Body of pancreas (tissue), 4 donors: Measurements from ENCODE around the gene WASF3. TPM values are rescaled to one million over a fixed set of nuclear protein-coding genes. Genes with fewer than 3 reads are reported as not detected.

Source experiments
- ATAC-seq: fragments of 150-250 bp; one replicate; pipeline ENCODE4 v1.9.1; 2016
- DNase-seq, 4 donors: peaks; one replicate each; pipeline ENCODE4 v3.0.0-alpha.2; 2019
- H3K27ac ChIP-seq, 4 donors: fragments of 200-600 bp; sonication (generic); 1 replicate in 3 of 4; 2 replicates in 1 of 4; pipeline versions ENCODE4 v1.5.1 to v1.6.1; 2016 to 2019; ENCODE audit warnings: mild to moderate bottlenecking in 1 of 4, mixed read lengths in 1 of 4, moderate library complexity in 1 of 4
- H3K27me3 ChIP-seq, 2 donors: fragments of 200-600 bp; sonication (generic); one replicate each; pipeline ENCODE4 v1.6.0; 2016; ENCODE audit warnings: mild to moderate bottlenecking in 1 of 2
- H3K36me3 ChIP-seq, 2 donors: fragments of 200-600 bp; sonication (generic); replicated peaks in 1 of 2; 2 replicates each; pipeline ENCODE4 v1.5.1; 2016; ENCODE audit warnings: low read depth in 2 of 2; ENCODE audit not compliant: insufficient read depth in 1 of 2
- H3K4me1 ChIP-seq: fragments of 200-600 bp; sonication (generic); one replicate; pipeline ENCODE4 v1.6.0; 2016
- H3K4me3 ChIP-seq, 2 donors: fragments of 200-600 bp; sonication (generic); 1 replicate in 1 of 2; 2 replicates in 1 of 2; pipeline ENCODE4 v1.5.1; 2016 to 2019
- H3K9me3 ChIP-seq, 3 donors: fragments of 200-600 bp; sonication (generic); 1 replicate in 2 of 3; 2 replicates in 1 of 3; pipeline ENCODE4 v1.5.1; 2016
- CTCF ChIP-seq, 7 experiments: fragments of 450-650 bp in 4 of 7; fragments of 200-600 bp in 3 of 7; sonication (generic) in 3 of 7; IDR thresholded peaks; one replicate each; pipeline ENCODE4 v1.5.1; 2016 to 2019; ENCODE audit warnings: antibody characterized with exemption in 7 of 7
- POLR2A ChIP-seq, 3 donors: fragments of 450-650 bp; IDR thresholded peaks; one replicate each; pipeline ENCODE4 v1.6.1; 2016; ENCODE audit warnings: antibody characterized with exemption in 3 of 3, mild to moderate bottlenecking in 2 of 3
- WGBS, 2 donors: methylation state at CpG; one replicate each; pipeline ENCODE4 v1.1.5; 2017; 5-methylcytosine and 5-hydroxymethylcytosine counted together
- intact Hi-C: fragments of 100-400 bp; cut with DNase I; formaldehyde crosslinking; loops from one replicate; pipeline ENCODE4 v1.15.1; 2023
- total RNA-seq, 2 donors: library from RNA; depleted of rRNA; stranded (reverse); fragments of >200 nt; gene quantifications; one replicate each; pipeline ENCODE4 v1.1.0, GENCODE V29; 2016

WASF3 gene
- total RNA-seq, 2 donors from 2014 or later = 6.0 to 13.2 TPM

DNA sequence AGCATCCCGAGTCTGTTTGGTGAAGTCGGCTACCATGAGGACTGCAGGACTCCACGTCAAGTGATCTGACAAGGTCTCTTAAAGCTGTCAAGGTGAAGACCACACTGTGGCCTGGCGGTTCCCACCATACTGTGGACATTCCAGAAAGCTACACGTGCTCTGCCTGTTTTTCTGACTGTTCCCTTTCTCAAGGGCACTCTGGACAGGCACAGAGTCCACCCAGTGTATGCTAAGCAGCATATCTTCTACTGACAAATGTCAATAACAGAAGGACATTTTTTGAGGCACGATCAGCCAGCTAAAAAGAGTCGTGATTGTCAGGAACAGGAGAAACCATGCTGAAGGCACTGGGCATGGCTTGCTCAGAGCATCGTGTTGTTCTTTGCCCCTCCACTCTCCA, 12.8 kb upstream of the WASF3 start:
- Histone ChIP-seq H3K36me3 (no peaks in the 10 kb centered on the region), H3K4me3 (no peak overlapping the region), H3K9me3 (no peaks in the 10 kb centered on the region), H3K27ac (no peak overlapping the region), H3K27me3 (no peaks in the 10 kb centered on the region), H3K4me1 (no peaks in the 10 kb centered on the region)
- ATAC-seq (no peak), DNase-seq (no peak)
- intact Hi-C loops = no loop called here
- WGBS, 2 donors = 32 to 36% methylated on average over 7 to 8 of the region's 8 CpGs
- TF ChIP-seq POLR2A (IDR thresholded peaks at IDR 0.05) (no peak), CTCF (IDR thresholded peaks at IDR 0.05) (no peak)

DNA sequence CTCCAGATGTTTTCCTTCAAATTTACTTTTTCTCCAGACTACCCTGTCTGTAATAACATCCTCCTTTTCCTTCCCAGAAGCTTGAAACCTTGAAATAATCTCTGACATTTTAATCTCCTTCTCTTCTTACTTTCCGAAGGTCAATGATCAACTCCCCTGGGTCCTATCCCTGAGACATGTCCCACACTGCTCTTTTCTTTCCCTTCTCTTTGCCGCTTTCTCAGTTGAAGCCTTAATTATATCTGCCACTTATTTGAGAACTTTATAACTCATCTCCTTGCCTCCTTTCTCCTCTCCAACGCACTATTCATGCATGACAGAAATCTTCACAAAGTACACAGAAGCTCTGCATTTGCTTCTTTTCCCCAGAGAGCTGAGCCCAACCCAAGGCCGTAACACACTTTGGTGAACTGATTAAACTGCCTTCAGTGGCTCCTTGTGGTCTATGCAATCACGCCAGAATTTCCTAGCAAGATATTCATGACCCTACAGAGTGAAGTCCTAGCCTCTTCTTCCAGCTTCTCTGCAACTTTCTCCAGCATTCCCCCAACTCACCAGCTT, 9.2 kb upstream of the WASF3 start:
- no peak overlapping the region for H3K27ac ChIP-seq
- 49 to 50% methylated on average over 5 of the region's 5 CpGs for WGBS, 2 donors
- H3K9me3 ChIP-seq = no peaks in the 10 kb centered on the region
- no peaks in the 10 kb centered on the region for H3K36me3 ChIP-seq
- H3K4me3 ChIP-seq = no peak overlapping the region
- DNase-seq (no peak), ATAC-seq (no peak)
- TF ChIP-seq CTCF (IDR thresholded peaks at IDR 0.05) (no peak), POLR2A (IDR thresholded peaks at IDR 0.05) (no peak)
- intact Hi-C loops = no loop called here
- no peaks in the 10 kb centered on the region for H3K4me1 ChIP-seq
- H3K27me3 ChIP-seq = peaks cover 0 to 13% of the 10 kb centered on the region in 2 donors

DNA sequence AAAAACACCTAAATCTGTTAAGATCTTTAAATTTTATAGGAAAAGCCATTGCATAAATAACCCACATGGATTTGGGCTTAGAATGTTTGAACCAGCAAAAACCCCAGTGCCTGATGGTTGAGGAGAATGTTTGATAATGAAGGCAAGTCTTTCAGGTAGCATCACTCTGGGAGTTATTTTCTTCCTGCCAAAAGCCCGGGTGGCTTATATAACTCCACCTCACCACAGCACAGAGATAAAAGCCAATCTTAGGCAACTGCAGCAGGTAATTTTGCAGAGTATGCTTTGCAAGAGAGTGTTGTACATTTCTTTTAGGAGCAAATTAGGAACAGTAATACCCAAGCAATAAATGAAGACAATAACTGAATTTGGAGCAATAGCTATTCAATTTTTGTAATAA, 7.8 kb upstream of the WASF3 start:
- intact Hi-C loops = loop anchor here (10.0 kb wide), 1 partner anchor 365 kb away; no protein-coding TSS in a partner anchor
- WGBS, 2 donors = 23 to 31% methylated on average over 1 of the region's 1 CpG
- ATAC-seq = no peak
- Histone ChIP-seq H3K4me3 (no peak overlapping the region), H3K4me1 (no peaks in the 10 kb centered on the region), H3K36me3 (no peaks in the 10 kb centered on the region), H3K27ac (no peak overlapping the region), H3K9me3 (no peaks in the 10 kb centered on the region), H3K27me3 (peaks cover 0 to 13% of the 10 kb centered on the region in 2 donors)
- TF ChIP-seq CTCF (IDR thresholded peaks at IDR 0.05) = no peak
- TF ChIP-seq POLR2A (IDR thresholded peaks at IDR 0.05) = no peak
- no peak for DNase-seq

DNA sequence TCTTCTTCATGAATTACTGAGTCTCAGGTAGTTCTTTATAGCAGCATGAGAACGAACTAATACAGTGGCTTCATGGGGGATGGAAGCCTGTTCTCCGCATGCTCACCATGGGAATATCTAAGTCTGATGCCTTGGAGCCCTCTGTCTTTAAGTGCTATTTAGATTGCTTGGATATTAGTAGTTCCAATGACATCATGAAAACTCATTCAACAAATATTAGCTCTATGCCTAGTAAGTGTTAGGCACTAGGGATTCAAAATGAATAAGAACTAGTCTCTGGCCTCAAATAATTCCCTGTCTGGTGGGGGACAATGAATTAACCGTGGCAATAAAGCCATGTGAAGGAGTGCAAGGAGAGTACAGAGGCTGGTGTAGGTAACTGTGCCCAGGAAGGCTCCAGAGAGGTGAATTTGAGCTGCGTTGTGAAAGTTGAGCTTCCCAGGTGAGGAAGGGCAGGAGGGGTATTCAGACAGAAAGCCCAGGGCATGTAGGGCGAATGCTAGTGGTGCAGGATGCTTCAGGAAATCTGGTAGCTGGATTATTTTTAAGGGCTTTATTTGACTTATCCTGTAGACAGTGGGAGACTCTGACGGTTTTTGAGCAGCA, 6.1 kb upstream of the WASF3 start:
- WGBS, 2 donors = 63 to 66% methylated on average over 6 of the region's 6 CpGs
- intact Hi-C loops = loop anchor here (10.0 kb wide), 1 partner anchor 367 kb away; no protein-coding TSS in a partner anchor
- TF ChIP-seq POLR2A (IDR thresholded peaks at IDR 0.05) = no peak
- TF ChIP-seq CTCF (IDR thresholded peaks at IDR 0.05) = no peak
- no peaks in the 10 kb centered on the region for H3K4me1 ChIP-seq
- no peaks in the 10 kb centered on the region for H3K9me3 ChIP-seq
- ATAC-seq (no peak), DNase-seq (no peak)
- H3K27me3 ChIP-seq = peaks cover 0 to 13% of the 10 kb centered on the region in 2 donors
- no peaks in the 10 kb centered on the region for H3K36me3 ChIP-seq
- no peak overlapping the region for H3K4me3 ChIP-seq
- no peak overlapping the region for H3K27ac ChIP-seq

DNA sequence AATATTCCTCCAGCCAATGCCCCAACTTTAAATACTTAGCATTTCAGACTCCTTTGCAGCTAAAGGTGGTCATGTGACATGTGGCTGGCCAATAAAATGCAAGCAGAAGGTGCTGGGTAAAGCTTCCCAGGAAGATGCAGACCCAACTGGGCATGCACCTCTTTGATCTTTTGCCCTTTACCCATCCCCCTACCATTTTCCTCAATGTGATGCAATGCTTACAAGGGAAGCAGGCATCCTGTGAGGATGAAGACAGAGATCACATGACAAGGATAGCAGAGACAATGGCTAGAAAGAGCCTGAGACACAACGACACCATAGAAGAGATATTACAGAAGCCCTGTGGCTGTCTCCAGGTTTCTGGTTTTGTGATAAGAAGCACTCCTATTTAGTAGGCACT, 2.1 kb upstream of the WASF3 start:
- DNase-seq (no peak), ATAC-seq (no peak)
- peaks cover 16% of the 10 kb centered on the region for H3K4me1 ChIP-seq
- 54 to 78% methylated on average over 1 of the region's 1 CpG for WGBS, 2 donors
- intact Hi-C loops = loop anchor here (10.0 kb wide), 1 partner anchor 371 kb away; no protein-coding TSS in a partner anchor
- H3K27me3 ChIP-seq = peaks cover 0 to 9% of the 10 kb centered on the region in 2 donors
- TF ChIP-seq CTCF (IDR thresholded peaks at IDR 0.05) (no peak), POLR2A (IDR thresholded peaks at IDR 0.05) (no peak)
- H3K9me3 ChIP-seq = no peaks in the 10 kb centered on the region
- no peaks in the 10 kb centered on the region for H3K36me3 ChIP-seq
- H3K27ac ChIP-seq = no peak overlapping the region
- no peak overlapping the region for H3K4me3 ChIP-seq
